BE2C (cell line): ENCODE measurements around the gene GABBR2.

Experiments used
- DNase-seq: peaks from one replicate; pipeline ENCODE4 v3.0.0-alpha.2; 2020
- H3K27me3 ChIP-seq: fragments of 250-450 bp; sonication (Bioruptor Pico); 2 replicates; pipeline ENCODE4 v1.5.1; 2020; ENCODE audit warnings: mild to moderate bottlenecking
- H3K36me3 ChIP-seq: fragments of 250-450 bp; sonication (Bioruptor Pico); 2 replicates; pipeline ENCODE4 v1.5.1; 2020; ENCODE audit warnings: mild to moderate bottlenecking
- H3K4me1 ChIP-seq: fragments of 250-450 bp; sonication (Bioruptor Pico); 2 replicates; pipeline ENCODE4 v1.5.1; 2020
- H3K4me3 ChIP-seq: 2 replicates; pipeline ENCODE4 v1.5.1; 2011; ENCODE audit warnings: low read depth, low read length
- H3K9me3 ChIP-seq: fragments of 250-450 bp; sonication (Bioruptor Pico); 2 replicates; pipeline ENCODE4 v1.5.1; 2020
- CTCF ChIP-seq: IDR thresholded peaks from 2 replicates; pipeline ENCODE4 v1.5.1; 2012; ENCODE audit warnings: mild to moderate bottlenecking, low read depth, low read length

GABBR2 gene

GRCh38 chr9:98572054-98572627 lies 136.6 kb downstream of the GABBR2 start:
- Histone ChIP-seq H3K4me3 (no peak overlapping the region), H3K36me3 (no peaks in the 10 kb centered on the region), H3K9me3 (no peaks in the 10 kb centered on the region), H3K27me3 (peaks cover 5% of the 10 kb centered on the region; the same call in 1 of the 2 replicates), H3K4me1 (no peaks in the 10 kb centered on the region)
- DNase-seq = no peak
- TF ChIP-seq CTCF = no peak

GRCh38 chr9:98571643-98572042 lies 137.1 kb downstream of the GABBR2 start:
- Histone ChIP-seq H3K36me3 (no peaks in the 10 kb centered on the region), H3K4me3 (no peak overlapping the region), H3K9me3 (no peaks in the 10 kb centered on the region), H3K4me1 (no peaks in the 10 kb centered on the region), H3K27me3 (peaks cover 5% of the 10 kb centered on the region; the same call in 1 of the 2 replicates)
- no peak for TF ChIP-seq CTCF
- DNase-seq = no peak

- no peaks in the 10 kb centered on the region for H3K36me3 ChIP-seq
- no peak for DNase-seq
- H3K9me3 ChIP-seq = no peaks in the 10 kb centered on the region
- H3K4me3 ChIP-seq = no peak overlapping the region
- TF ChIP-seq CTCF = no peak
- peaks cover 5% of the 10 kb centered on the region; the same call in 1 of the 2 replicates for H3K27me3 ChIP-seq
- H3K4me1 ChIP-seq = no peaks in the 10 kb centered on the region
Observed at GRCh38 chr9:98570663-98571440, 137.9 kb downstream of the GABBR2 start.

GRCh38 chr9:98570055-98570454 lies 138.7 kb downstream of the GABBR2 start:
- no peaks in the 10 kb centered on the region for H3K36me3 ChIP-seq
- TF ChIP-seq CTCF = no peak

GRCh38 chr9:98569491-98569890 lies 139.2 kb downstream of the GABBR2 start:
- no peak for DNase-seq
- no peak overlapping the region for H3K4me3 ChIP-seq
- peaks cover 5% of the 10 kb centered on the region; the same call in 1 of the 2 replicates for H3K27me3 ChIP-seq
- no peaks in the 10 kb centered on the region for H3K9me3 ChIP-seq
- H3K4me1 ChIP-seq = no peaks in the 10 kb centered on the region
- no peak for TF ChIP-seq CTCF
- no peaks in the 10 kb centered on the region for H3K36me3 ChIP-seq

More at GRCh38 chr9:98570055-98570454, 138.7 kb downstream of the GABBR2 start:
- Histone ChIP-seq H3K4me1 (no peaks in the 10 kb centered on the region), H3K9me3 (no peaks in the 10 kb centered on the region), H3K27me3 (peaks cover 5% of the 10 kb centered on the region; the same call in 1 of the 2 replicates), H3K4me3 (no peak overlapping the region)
- DNase-seq = no peak
